Activated naive CD8-positive, alpha-beta T cell treated with anti-CD3 and anti-CD28 coated beads, Interleukin-2, amount 50 U/mL, for 16 hours (primary cell): ENCODE data around the gene PAWR.
"Not testable (repeated sequence)": the region's sequence is repeated elsewhere in the genome, so short reads cannot be mapped to it uniquely, and the experiment has no call there.

Experiments
- DNase-seq: peaks from one replicate; pipeline ENCODE4 v3.0.0-alpha.2; 2020; ENCODE audit warnings: low read depth, low spot score

PAWR gene

GRCh38 chr12:79592865-79593264 lies 97.9 kb downstream of the PAWR start:
- no peak for DNase-seq

GRCh38 chr12:79591988-79592387 lies 98.8 kb downstream of the PAWR start:
- DNase-seq: no peak

GRCh38 chr12:79590751-79591150 lies 100.0 kb downstream of the PAWR start:
- no peak for DNase-seq

- no peak for DNase-seq
Observed at GRCh38 chr12:79587368-79587767, 103.4 kb downstream of the PAWR start.

- no peak for DNase-seq
Observed at GRCh38 chr12:79585147-79585546, 105.6 kb downstream of the PAWR start.

DNA sequence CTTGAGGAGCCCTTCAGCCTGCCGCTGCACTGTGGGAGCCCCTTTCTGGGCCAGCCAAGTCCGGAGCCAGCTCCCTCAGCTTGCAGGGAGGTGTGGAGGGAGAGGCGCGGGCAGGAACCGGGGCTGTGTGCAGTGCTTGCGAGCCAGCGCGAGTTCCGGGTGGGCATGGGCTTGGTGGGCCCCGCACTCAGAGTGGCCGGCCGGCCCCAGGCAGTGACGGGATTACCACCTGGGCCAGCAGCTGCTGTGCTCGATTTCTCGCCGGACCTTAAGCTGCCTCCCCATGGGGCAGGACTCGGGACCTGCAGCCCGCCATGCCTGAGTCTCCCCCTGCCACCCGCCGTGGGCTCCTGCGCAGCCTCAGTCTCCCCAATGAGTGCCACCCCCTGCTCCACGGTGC lies 116.9 kb downstream of the PAWR start:
- no peak for DNase-seq

DNA sequence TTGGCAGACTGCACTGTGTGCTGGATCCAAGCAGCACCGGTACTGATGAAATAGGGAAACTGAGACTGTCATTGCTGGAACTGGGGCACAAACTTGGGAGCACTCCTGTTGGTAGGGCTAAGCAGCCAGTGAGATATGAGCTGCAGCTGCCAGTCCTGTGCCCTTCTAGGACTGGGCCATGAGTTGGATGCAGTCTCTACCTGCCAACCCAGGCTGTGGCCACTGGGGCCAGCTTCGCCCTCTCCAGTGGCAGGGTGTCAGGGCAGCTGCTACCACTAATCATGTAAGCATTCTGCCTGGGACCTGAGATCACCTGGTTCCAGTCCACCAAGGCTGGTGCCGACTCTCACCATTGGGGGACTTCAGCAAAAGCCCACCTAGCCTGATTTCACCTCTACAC lies 121.1 kb downstream of the PAWR start:
- DNase-seq: no peak

DNA sequence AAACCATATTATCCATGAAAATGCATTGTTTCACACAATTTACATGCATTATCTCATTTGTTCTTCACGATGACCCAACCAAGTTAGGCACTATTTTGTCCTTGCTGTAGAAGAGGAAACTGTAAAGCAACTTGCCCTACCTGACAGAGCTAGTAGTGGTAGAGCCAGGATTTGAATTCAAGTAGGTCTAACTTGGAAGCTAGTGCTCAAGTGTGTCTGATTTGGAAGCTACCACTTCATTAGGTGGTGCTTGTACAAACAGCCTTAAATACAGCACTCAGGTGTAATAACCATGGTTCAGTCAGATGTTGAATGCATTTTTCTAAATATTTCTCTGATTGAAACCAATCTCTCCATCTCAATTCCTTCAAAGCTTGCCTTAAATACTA lies 123.6 kb downstream of the PAWR start:
- no peak for DNase-seq

GRCh38 chr12:79566452-79567174 lies 124.2 kb downstream of the PAWR start:
- DNase-seq: no peak

DNA sequence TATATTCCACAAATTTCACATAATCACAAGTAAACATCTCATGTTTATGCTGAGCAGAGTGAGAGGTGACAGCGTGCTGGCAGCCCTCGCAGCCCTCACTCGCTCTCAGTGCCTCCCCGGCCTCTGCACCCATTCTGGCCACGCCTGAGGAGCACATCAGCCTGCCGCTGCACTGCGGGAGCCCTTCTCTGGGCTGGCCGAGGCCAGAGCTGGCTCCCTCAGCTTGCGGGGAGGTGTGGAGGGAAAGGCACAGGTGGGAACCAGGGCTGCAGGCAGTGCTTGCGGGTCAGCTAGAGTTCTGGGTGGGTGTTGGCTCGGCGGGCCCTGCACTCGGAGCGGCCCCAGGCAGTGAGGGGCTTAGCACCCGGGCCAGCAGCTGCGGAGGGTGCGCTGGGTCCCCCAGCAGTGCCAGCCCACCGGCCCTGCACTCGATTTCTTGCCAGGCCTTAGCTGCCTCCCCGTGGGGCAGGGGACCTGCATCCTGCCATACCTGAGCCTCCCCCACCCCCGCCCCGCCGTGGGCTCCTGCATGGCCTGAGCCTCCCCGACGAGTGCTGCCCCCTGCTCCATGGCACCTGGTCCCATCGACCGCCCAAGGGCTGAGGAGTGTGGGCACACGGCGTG lies 125.9 kb downstream of the PAWR start:
- not testable (repeated sequence) for DNase-seq

GRCh38 chr12:79563021-79563740 lies 127.6 kb downstream of the PAWR start:
- DNase-seq: no peak

DNA sequence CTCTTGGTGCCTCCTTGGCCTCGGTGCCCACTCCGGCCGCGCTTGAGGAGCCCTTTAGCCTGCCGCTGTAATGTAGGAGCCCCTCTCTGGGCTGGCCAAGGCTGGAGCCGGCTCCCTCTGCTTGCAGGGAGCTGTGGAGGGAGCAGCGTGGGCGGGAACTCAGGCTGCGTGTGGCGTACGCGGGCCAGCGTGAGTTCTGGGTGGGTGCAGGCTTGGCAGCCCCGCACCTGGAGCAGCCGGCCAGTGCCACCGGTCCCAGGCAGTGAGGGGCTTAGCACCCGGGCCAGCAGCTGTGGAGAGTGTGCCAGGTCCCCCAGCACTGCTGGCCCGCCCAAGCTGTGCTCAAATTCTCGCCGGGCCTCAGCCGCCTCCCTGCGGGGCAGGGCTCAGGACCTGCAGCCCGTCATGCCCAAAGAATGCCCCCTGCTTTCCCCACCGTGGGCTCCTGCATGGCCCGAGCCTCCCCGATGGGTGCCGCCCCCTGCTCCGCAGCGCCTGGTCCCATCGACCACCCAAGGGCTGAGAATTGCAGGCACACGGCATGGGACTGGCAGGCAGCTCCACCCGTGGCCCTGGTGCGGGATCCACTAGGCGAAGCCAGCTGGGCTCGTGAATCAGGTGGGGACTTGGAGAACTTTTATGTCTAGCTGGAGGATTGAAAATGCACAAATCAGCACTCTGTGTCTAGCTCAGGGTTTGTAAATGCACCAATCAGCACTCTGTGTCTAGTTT lies 129.2 kb downstream of the PAWR start:
- DNase-seq: no peak

DNA sequence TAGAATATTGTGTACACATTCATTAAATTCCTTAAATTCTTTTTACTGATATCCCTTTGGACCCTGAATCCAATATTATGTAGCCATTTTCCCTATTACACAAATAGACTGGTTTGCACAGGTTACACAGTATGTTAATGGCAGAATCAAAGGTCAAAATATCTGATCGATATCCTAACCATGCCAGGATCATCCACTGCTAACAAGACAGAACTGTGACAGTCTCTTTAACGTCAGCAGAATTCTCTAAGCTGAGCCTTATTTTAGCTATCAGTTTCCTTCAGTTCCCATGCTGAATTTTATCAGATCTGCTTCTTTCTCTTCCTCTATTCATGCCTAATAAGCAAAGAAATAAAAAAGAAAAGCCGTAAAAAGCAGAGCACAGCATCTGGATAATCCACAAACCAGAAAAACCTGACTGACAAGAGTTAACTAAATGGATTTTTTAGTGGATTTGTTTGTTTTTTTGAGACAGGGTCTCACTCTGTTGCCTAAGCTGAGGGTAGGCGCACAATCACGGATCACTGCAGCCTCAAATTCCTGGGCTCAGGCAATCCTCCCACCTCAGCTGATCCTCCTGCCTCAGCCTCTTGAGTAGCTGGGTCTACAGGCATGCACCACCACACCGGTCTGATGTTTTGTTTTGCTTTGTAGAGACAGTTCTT lies 130.4 kb downstream of the PAWR start:
- DNase-seq: no peak

DNA sequence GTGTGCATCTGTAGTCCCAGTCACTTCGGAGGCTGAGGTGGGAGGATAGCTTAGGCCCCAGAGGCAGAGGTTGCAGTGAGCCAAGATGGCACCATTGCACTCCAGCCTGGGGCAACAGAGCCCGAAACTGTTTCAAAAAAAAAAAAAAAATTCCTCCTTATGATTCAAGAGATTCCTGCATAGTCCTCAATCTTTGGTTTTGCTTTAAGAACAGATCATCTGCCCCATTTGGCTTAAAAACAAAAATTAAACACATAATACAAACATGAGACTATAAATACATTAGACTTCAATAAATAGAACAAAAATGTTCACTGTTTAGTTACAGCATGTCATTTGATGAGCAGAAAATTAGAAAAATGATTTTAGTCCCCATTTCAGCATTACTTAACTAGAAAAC lies 131.2 kb downstream of the PAWR start:
- DNase-seq: no peak

GRCh38 chr12:79558924-79559469 lies 131.8 kb downstream of the PAWR start:
- DNase-seq: no peak

- no peak for DNase-seq
Observed at GRCh38 chr12:79557690-79558315, 133.0 kb downstream of the PAWR start.

DNA sequence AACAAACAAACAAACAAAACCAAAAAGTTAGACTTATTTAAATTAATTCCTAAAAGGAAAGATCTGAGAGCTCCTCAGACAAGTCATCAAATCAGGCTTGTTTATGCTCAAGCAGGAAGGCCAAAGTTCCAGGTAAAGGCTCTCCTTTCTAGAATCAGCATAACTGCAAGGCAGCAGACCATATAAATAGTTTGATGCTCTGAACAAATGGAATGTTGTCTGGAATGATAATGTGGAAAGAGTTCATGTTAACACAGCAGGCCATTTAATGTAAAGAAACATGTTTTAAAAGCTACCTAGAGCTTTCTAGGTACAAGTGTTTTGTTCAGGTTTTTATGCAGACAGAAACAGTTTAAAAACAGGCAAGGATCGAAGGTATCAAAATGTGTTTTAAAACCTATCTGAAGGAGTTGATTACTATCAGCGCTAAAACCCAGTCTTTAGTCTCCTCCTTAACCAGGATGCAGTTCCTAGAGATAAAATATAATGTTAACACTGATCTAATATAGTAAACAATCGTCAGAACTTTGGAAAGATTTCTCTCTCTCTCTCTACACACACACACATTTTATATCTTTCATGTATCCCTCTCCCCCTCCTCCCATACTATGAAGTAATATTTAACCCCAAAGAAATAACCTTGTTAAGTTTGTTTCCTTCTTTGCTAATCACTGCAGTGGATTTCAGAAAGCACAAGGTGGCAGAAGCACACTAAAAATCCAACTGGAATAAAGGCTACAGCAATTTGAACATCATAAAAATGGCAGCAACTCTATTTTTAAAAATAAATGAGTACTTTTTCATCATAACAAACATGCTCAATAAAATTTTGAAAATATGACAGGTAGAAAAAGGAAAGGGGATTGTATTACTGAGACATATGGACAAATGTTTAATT lies 135.5 kb downstream of the PAWR start:
- no peak for DNase-seq

DNA sequence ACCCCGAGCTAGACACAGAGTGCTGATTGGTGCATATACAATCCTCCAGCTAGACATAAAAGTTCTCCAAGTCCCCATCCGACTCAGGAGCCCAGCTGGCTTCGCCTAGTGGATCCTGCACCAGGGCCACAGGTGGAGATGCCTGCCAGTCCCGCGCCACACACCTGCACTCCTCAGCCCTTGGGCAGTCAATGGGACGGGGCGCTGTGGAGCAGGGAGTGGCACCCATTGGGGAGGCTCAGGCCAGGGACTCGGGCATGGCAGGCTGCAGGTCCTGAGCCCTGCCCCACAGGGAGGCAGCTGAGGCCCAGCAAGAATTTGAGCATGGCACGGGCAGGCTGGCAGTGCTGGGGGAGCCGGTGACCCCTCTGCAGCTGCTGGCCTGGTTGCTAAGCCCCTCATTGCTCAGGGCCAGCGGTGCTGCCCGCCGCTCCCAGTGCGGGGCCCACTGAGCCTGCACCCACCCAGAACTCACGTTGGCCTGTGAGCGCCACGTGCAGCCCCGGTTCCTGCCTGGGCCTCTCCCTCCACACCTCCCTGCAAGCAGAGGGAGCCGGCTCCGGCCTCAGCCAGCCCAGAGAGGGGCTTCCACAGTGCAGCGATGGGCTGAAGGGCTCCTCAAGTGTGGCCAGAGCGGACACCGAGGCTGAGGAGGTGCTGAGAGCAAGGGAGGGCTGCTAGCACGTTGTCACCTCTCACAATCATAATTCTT lies 136.7 kb downstream of the PAWR start:
- no peak for DNase-seq

DNA sequence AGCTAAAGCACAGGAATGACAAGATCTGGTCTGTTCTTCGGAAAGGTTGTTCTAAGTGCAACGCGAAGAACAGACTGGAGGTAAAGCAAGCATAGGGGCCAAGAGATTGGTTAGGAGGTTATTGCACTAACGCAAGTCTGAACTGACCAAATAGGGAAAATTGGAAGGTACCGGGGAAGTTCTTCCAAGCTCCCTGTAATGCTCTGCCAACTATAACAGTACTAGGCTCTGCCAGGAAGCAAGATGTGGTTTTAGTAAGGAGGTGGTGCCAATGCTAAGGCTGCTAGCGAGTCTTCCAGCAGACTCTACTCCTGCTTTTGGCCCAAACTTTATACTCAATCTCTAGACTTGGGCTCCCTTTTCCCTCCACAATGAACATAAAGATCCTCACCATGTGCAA lies 138.6 kb downstream of the PAWR start:
- DNase-seq: no peak
